HCT116 (cell line): ENCODE results near the gene PROM2.

Experiments
- RAD21 ChIP-seq: IDR thresholded peaks from 2 replicates; pipeline ENCODE4 v1.6.1; 2012; ENCODE audit warnings: low read depth, mild to moderate bottlenecking
- SP1 ChIP-seq: IDR thresholded peaks from 2 replicates; pipeline ENCODE4 v1.6.1; 2012; ENCODE audit warnings: low read depth
- ZNF274 ChIP-seq: fragments of 200-500 bp; sonication (Bioruptor generic); IDR thresholded peaks from 2 replicates; pipeline ENCODE4 v1.6.1; 2014; ENCODE audit warnings: mild to moderate bottlenecking, low read depth, low read length, inconsistent platforms
- TF ChIP-seq, protein P1 (sequence below): IDR thresholded peaks from 2 replicates; pipeline ENCODE4 v1.6.1; 2012

DNA sequence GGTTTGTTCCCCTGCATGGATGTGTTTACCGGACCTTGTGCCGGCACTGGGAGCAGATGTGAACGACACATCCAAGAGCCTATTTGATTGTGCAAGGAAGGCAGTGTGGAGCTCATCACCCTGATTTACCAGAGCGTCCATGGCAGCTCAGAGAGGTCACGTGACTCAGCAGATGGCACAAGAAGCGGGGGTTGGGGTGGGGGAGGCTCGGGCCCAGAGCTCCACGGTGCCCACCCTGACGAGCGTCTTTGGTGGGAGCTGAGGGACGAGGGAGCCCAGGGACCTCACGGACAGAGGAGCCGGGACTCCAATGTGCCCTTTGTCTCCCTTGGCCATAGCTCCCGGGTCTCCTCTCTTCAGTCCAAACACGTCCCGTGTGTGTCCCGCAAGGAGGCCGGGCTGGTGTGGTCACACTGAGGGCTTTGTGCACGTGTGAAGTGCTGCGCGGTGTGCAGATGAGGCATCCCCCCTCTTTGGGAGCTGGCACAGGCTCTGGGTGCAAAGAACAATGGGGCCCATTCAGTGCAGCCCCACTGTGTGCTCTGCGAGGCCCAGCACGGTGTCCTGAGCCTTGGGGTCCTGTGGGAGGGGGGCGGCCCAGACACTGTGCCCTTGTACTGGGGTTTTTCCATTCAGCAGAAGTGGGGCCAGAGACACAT, 38.4 kb downstream of the PROM2 start:
- TF ChIP-seq SP1: no peak
- no peak for TF ChIP-seq RAD21
- TF ChIP-seq ZNF274: no peak
- TF ChIP-seq, protein P1, sequence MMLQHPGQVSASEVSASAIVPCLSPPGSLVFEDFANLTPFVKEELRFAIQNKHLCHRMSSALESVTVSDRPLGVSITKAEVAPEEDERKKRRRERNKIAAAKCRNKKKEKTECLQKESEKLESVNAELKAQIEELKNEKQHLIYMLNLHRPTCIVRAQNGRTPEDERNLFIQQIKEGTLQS: no peak
